Measurements from ENCODE around the gene UBE4B.

DNA sequence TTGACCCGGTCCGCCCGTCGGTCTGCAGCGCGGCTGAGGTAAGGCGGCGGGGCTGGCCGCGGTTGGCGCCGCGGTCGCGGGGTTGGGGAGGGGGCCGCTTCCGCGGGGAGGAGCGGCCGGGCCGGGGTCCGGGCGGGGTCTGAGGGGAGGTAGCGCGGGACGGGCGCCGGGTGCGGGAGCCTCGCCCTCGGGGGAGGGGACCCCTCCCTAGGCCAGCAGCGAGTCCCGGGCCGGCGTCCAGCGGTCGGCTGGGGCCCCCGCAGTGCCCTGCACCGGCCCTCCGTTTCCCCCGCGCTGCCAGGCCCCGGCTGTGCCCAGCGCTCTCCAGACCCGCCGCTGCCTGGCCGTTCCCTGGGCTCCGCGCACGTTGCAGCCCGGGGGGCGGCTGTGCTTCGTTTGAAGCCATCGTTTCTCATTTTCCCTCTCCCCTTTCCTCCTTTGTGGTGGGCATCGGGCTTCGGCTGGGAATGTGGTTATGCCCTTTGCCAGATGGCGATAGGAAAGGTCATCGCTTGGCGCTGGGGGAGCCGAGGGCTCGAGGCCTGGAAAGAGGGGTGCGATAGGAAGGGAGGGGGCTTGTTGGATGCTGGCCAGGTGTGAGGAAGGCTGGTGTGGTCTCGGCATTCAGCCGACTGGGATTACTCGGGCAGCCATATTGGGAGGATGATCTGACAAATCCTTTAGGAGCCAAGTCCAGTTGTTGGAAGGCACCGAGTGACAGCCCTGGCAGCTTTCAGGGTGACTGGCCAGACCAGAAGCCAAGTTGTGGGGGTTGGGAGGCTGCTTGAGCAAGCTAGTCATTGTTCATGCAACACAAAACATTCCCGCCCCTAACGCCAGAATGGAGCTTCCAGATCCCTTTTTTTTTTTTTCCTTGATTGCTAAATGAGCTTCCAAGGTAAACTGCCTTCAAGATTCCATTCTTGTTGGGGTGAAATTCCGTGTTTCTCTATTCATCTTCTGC is 178.4 kb downstream of the UBE4B start:
- TF ChIP-seq, protein P1, sequence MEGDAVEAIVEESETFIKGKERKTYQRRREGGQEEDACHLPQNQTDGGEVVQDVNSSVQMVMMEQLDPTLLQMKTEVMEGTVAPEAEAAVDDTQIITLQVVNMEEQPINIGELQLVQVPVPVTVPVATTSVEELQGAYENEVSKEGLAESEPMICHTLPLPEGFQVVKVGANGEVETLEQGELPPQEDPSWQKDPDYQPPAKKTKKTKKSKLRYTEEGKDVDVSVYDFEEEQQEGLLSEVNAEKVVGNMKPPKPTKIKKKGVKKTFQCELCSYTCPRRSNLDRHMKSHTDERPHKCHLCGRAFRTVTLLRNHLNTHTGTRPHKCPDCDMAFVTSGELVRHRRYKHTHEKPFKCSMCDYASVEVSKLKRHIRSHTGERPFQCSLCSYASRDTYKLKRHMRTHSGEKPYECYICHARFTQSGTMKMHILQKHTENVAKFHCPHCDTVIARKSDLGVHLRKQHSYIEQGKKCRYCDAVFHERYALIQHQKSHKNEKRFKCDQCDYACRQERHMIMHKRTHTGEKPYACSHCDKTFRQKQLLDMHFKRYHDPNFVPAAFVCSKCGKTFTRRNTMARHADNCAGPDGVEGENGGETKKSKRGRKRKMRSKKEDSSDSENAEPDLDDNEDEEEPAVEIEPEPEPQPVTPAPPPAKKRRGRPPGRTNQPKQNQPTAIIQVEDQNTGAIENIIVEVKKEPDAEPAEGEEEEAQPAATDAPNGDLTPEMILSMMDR (IDR thresholded peaks at IDR 0.05 in 8 of 11, conservative IDR thresholded peaks at IDR 0.05 in 3 of 11) = no peak
- TF ChIP-seq POLR2A (IDR thresholded peaks at IDR 0.05) = no peak
- TF ChIP-seq POLR2AphosphoS5 (IDR thresholded peaks at IDR 0.05) = peak; percentile 75 to 80 (median 75)

All from spleen (tissue), 7 donors.